ENCODE data around the gene SRPK3.
"Not testable (repeated sequence)": the region's sequence is repeated elsewhere in the genome, so short reads cannot be mapped to it uniquely, and the experiment has no call there.

Gene SRPK3

DNA sequence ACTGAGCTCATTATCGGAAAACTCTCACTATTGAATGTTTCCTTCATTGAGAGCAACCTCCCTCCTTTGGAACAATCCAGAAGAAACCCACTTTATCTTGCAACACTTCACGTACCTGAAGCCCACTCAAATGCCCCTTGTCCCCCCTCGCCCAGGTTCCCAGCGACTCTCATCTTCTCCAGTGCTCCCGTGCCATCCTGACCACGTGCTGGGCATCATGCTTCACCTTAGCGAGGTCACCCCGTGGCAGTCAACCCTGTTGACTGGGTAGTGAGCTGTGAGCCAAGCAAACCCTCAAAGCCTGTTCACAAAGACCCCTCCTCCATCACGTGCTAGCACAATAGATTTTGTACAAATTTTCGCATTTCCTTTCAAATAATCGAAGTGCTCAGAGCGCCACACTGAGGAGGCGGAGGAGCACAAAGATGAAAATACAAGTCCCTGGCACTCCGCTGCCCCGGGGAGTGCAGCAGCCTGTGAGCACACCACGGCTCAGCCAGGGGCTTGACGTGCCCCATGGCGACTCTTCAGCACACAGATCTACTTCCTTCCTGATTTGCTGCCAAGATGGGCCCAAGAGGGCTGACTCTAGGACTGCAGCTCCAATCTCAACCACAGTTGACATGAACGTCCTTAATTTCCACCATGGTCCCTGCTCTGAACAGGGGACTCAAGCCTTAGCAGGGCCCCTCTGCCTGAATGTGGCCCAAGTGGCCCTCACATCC, 33.9 kb downstream of the SRPK3 start:
- no peak for DNase-seq

DNA sequence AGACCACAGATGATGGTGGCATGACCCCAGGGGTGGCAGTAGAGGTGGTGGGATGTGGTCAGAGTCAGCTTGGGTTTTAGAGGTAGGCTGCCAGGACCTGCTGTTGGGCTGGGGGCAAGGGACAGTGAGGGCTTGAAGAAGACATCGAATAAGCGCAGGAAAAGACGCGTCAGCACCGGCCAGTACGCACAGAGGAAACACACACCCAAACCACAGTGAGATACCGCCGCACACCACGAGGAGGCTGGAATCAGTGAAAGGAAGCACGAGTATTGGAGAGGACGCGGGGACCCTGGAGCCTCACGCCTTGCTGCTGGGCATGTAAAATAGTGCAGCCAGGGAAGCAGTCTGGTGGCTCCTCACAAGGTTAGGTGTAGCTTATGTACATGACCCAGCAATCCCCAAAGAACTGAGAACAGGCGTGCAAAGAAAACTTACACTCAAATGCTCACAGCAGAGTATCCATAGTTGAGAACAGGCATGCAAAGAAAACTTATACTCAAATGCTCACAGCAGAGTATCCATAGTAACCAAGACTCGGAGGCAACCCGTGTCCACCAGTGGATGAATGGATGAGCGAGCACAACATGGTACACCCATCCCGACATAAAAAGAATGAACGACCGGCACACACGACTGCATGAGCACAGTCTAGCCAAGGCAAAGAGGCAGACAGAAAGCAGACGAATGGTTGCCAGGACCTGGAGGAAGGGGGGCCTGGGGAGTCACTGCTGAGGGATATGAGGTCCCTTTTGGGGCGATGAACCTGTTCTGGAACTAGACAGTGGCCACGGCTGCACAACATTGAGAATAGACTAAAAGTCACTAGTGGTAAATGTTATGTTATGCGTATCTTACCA, 36.2 kb downstream of the SRPK3 start:
- no peak for DNase-seq

DNA sequence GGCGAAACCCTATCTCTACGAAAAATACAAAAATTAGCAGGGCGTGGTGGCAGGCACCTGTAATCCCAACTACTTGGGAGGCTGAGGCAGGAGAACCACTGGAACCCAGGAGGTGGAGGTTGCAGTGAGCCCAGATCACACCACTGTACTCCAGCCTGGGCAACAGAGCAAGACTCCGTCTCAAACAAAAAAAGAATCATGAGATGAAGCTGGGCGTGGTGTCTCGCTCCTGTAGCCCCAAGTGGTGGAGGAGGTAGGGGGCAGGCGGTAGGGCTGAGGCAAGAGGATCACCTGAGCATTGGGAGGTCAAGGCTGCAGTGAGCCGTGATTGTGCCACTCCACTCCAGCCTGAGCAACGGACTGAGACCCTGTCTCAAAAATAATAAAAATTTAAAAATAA, 37.2 kb downstream of the SRPK3 start:
- DNase-seq, result not testable (repeated sequence)

DNA sequence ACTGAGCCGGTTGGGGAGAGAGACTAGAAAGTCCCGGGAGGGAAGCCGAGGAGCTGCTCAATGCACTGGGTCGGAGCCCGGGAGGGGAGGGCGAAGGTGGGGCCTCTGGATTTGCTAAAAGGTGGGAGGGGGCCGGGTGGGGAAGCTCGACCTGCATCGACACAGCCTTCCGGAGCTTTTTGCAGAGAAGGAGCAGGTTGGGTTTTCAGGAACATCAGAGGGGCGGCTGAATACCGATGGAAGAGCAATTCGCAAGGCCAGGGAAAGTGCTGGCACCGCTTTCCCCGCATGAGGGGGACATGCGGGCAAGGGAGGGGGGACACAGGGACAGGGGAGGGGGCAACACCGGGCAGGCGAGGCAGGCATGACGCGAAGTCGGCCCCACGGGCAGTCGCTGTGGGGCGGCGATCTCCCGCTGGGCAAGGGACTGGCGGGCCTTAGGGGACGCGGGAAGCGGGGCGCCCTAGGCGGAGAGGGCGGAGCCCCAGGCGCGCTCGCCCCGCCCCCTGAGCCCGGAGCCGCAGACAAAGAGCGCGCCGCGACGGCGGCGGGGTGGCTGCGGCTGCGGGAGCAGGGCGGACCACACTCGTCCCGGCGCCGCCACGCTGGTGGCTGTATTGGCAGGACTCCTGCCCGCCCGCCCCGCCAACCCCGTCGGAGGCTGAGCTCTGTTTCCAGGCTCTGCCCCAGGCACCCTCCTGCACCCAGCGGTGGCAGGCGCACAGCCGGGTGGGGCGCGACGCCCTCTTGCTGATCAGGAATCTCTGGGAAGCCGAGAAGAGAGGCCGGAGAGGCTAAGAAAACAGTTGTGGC, 37.9 kb downstream of the SRPK3 start:
- no peak for DNase-seq

DNA sequence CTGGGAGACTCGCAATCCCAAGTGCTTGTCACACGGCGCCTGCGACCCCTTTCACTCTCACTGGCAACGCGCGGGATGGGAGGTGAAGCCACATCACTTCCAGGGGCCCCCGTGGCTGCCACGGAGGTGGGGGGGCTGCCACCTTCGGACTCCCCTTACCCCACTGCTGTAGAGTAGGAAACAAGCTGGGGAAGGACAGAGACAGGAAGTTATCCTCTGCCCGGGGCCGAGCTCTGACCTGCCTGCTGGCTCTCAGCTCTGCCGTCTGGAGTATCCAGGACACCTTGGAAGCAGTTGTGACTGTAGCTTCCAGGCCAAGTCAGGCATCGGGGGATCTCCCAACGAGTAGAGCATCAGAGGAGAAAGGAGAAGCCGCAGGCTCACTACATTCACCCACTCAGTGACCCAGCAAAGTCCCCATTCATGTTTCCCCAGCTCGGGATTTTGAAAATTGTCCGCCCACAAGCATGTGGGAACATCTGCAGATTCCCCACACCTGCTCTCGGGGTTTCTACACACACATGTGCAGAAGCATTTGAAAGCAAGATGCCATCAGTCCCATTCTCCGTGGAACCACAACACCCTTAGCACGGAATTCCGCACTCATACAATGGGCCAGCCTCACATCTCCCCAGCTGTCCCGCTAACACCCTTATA, 38.7 kb downstream of the SRPK3 start:
- no peak for DNase-seq

DNA sequence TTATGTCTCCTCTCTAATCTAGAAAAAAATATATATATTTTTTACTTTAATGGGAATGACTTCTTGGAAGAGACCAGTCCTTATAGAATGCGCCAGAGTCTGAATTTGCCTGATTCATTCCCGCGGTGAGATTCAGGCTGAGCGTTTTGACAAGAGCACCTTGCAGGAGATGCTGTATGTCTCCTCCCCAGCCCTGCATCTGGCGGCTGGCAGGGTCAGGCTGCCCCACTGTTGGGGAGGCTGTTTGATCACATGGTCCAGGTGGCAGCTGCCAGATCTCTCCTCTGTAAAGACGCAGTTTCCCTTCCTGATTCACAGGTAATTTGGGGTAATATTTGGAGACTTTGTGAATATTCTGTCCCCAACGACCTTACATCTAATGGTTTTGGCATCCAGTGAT, 39.8 kb downstream of the SRPK3 start:
- DNase-seq, result no peak

DNA sequence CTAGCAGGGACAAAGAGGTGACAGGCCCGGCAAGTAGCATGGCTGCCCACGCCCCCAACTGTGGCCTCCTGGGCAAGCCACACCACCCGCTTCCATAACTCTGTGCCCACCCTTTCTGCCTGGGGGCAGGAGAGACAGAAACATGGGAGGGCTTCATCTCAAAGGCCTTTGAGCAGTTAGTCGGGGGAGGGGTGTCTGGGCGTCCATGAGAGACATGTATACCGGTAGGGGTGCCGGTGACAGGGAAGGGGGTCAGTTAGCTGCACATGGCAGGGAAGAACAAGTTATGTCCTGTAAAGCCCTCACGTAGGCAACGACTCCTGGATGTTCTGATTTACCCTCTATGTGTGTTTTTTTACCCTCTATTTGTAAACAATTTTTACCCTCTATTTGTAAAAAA, 40.2 kb downstream of the SRPK3 start:
- no peak for DNase-seq

DNA sequence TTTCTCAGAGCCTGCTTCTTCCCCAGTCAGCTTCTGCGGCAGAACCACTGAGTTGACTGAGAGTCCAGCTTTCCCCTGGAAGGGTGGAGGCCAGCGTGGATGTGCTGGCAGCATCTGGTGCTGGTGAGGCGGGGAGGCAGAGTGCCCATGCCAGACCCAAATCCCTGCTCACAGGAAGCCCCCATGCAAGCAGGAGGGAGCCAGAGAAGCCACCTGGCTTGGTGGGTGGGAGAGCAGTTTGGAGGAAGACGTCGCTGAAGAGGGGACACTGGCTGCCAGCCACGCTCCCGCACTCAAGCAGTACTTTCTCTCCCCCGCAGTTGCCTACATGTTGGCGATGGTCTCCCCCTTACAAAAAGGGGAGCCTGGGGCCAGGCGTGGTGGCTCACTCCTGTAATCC, 43.5 kb downstream of the SRPK3 start:
- DNase-seq, result no peak

DNA sequence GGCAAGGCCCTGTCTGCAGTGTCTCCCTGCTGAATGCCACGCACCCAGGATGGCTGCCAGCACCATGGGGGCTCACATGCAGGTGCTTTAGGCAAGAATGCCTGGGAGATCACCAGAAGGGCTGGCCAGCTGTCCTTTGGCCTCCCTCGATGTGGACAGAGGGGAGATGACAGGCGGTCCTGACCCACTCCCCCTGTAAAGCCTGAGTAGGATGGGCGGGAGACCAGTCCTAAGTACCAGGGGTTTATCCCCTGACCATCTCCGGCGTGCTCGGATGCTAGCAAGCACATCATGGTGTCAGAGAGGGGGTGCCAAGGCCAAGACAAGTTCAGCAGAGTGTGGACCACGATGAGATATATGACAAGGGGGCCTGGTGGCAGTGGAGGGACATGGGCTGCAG, 44.2 kb downstream of the SRPK3 start:
- DNase-seq, result no peak

DNA sequence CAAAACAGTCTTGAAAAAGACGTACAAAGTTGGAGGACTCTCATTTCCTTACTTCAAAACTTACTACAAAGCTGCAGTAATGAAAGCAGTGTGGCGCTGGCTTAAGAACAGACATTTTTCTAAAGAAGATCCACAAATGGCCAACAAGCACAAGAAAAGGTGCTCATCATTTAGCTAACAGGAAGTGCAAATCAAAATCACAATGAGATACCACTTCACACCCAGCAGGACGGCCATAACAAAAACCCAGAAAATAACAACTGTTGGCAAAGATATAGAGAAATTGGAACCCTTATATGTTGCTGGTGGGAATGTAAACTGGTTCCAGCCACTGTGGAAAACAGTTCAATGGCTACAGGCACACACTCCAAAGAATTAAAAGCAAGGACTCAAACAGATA, 46.2 kb downstream of the SRPK3 start:
- no peak for DNase-seq

DNA sequence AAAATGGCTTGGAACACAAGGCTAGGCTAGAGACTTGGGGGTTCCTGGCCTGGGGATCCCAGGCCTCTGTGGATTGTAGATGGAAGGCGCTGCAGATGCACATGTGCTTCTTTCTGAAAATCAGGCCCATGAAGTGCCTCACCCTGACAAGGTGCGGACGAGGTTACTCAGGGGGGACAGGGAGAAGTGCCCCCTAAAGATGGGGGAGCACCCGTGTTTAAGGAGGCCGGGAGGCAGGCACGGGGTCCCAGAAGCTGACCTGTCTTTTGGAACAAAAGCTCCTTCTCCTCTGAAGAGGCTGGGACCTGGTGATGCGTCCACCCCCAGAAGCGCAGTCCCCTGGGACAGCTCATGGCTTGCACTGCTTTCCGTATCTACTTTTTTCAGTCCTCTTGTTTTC, 47.1 kb downstream of the SRPK3 start:
- no peak for DNase-seq

DNA sequence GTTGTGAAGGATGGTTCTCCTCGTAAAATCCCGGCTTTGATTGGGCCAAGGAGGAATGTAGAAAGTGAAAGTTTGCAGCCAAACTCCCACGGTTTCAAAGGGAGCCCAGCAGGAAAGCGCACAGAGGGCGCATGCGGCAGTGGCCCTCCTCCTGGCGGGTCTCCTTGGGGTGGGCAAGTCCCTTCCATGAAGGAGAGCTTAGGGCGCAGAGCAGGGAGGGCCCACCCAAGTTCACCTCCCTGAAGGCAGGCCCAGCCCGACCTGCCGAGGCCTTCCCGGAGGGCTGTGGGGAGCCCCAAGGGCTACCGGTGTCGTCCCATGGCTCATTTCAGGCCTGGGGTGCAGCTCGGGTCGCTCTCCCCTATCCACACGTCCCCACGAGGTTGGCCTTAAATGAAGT, 47.5 kb downstream of the SRPK3 start:
- DNase-seq, result no peak

DNA sequence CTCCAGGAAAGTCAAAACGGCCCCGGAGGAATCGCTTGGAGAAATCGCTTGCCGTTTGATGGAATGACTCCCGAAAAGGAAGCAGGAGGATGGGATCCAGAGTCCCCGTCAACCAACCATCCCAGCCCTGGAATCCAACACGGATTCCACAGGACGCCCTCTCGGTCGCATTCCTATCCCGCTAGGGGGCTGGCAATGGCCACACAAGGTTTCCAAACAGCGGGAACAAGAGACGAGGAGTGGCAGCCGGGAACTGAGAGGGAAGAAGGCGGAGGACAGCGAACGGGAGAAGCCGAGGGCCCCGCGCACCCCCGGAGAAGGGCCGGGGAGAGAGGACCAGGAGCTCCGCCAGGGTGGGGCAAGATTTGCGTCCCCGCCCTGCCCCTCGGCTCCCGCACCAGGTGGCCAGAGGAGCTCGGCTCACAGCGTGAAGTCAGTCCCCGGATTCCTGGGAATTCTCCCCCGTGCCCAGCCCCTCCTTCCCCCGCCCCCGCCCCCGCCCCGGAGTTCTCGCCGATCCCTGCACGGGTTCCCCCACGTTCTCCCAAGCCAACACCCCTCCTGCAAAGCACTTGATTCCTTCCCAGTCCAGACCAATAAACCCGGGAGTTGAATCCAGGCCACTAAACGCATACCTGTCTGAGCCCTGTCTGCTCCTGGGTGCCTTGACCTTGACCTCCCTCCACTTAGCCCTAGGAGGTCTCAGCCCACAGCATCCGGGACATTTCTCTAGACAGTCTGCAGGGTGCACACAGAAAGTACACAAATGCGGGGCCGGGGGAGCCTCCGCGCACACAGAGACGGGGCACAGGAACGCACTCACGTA, 48.1 kb downstream of the SRPK3 start:
- no peak for DNase-seq

DNA sequence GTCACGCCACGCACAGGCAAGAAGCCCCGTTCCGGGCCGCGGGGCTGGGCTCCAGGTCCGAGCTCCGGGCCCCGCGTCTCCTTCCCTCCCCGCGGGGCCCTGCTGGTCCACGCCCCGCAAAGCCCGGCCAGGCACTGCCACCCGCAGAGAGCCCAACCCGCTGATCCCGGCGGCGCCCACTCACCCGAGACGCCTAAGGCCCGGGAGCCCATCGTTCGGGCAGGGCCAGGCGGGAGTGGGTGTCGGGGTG, 48.6 kb downstream of the SRPK3 start:
- DNase-seq, result no peak

DNA sequence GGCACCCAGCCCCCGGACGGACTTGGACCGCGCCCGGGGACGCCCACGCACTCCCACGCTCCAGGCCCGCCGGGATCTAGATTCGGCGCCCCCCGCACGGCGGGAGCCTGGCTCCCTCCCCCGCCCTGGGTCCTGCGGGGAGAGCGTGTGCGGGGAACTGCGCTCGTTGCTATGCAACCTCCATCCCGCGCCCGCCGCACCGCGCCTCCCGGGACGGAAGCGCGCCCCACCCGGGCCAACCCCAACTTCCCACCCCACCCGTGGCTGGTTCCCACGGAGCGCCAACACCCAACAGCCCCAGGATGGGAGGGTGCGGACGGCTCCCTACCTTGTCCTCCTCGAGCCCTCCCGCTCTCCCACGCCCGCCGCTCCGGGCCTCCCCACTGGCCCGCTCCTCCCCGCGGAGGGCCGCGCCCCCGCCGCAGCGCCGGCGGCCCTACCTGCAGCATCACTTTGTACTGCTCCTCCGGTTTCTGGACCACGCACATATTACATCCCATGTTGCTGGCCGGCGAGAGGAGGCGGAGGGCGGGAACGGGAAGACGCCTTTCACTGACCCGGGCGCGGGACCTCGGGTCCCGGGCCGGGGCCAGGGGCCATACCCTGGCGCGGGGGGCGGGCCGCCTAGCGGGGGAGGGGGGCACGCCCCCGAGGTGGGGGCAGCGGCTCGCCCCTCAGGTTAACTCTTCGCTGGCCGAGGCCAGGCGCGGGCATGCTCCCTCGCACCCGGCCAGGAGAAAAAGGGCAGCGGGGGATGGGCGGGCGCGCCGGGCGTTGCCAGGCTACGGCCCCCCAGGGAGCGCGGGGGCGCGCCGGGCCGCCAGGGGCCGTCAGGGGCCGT, 49.2 kb downstream of the SRPK3 start, which contains the start of gene PDZD4:
Gene PDZD4 (minus strand): TSS at position 746 of the 841 bp plus-strand sequence. CDS start 246 bp downstream, at position 500.
- no peak for DNase-seq

DNA sequence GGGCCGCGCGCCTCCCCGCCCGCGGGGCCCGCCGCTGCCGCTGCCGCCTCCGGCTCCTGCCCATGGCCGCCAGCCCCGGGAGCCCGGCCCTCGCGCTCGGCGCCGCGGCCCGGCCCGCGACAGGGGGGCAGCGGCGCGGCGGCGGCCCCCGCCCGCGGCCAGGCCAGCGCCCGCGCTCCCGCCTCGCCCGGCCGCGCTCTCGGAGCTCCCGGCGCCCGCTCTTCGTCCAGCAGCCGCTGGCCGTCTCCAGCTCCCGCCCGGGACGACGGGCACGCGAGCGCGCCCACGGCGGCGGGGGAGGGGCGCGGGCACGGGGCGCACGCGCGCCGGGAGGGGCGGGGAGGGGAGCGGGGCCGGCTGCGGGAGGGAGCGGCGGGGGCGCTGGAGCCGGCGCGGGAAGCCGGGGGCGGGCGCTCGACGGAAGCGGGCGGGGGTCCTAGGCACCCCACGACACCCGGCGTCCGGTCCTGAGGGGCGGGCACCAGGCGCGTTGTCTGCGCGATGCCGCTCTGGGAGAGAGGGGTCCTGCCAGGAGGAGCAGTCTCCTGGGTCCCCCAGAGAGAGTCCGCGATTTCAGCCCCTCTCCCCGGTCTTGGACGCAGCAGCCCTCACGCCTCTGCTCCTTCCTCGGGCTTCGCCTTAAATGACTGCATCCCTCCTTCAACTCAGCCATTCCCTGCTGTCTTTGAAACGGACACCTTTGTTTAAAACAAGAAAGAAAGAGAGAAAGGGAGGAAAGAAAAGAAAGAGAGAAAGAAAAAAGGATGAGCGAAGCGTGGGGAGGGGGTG, 50.0 kb downstream of the SRPK3 start:
- DNase-seq, result no peak

DNA sequence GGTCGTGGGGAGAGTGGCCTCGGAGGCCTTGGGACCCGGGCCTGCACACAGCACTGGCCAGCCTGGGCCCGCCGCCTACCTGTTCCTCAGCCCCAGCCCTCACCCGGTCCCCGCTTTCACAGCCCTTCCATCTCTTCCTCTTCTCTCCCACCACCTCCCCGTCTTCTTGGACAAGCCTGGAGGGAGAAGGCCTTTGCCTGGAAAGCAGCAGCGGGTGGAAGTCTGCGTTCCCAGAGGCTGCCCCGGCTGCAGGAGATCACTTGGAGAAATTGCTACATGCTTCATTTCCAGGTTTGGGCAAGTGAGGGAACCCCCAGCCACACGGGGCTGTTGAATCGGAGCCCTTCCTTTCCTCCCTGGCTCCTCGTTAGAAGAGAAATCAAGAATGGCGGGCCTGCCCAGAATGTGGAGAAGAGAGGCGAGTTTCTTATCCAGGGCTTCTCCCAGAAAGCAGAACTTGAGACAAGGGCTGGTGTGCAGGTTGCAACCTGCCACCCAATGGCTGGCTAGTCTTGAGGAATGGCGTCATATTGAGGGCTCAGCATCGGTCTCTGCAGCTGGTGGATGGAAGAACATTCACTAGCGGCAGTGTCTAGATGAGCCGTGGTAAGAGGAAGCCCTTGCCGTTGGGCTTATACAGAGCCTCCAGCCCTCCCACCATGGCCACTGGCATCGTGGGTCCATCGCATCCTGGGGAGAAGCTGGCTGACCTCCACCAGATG, 50.7 kb downstream of the SRPK3 start:
- DNase-seq, result no peak

DNA sequence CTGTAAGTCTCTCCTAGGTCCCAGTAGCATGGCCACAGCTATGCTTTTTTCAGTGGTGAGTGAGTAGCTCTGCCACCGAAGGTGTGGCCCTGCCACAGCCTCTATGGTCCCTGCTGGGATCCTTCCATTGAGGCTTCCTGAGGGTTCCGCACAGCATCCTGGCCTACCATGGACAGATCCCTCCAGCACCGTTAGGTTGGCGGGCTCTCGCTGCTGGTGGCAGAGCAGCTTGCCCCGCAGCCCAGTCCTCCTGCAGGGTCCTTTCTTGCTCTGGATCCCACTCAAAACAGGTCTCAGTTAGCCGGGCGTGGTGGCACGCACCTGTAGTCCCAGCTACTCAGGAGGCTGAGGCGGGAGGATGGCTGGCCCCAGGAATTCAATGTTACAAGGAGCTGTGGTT, 51.9 kb downstream of the SRPK3 start:
- no peak for DNase-seq
